Measurements from ENCODE around the gene LIN9. TPM values are rescaled to one million over a fixed set of nuclear protein-coding genes. Genes with fewer than 3 reads are reported as not detected.

The LIN9 gene
- total and polyA plus RNA-seq, 2 of the 13 experiments (the other 11 are each of a cell fraction or from before 2014, with no cell fraction given) = 3.0 to 10.0 TPM

DNA sequence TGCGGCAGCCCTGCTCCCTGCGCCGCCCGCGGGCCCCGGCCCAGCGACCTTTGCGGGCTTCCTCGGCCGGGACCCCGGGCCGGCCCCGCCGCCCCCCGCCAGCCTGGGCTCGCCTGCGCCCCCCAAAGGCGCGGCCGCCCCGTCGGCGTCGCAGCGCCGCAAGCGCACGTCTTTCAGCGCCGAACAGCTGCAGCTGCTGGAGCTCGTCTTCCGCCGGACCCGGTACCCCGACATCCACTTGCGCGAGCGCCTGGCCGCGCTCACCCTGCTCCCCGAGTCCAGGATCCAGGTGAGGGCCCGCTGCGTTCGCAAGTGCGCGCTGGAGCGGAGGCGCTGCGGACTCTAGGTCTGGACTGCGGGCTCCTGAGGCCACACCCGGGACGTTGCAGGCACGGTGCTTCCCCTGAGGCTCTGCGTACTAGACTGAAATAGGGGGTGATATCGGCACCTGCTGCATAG is 85.1 kb downstream of the LIN9 start (continued):
- TF ChIP-seq FOXK1 (CRISPR knock-in tag; IDR thresholded peaks at IDR 0.05; ENCODE audit: borderline replicate concordance, low read depth) (no peak), RBFOX2 (IDR thresholded peaks at IDR 0.05; ENCODE audit: low read depth, low read length) (no peak; the same call in 1 of the 2 replicates), ZNF326 (CRISPR knock-in tag; IDR thresholded peaks at IDR 0.05; ENCODE audit: borderline replicate concordance) (no peak), PHF20 (CRISPR knock-in tag; IDR thresholded peaks at IDR 0.05) (no peak), MZF1 (CRISPR knock-in tag; IDR thresholded peaks at IDR 0.05; ENCODE audit: borderline replicate concordance) (no peak), ZNF263 (CRISPR knock-in tag; IDR thresholded peaks at IDR 0.05) (no peak), TCF7L2 (IDR thresholded peaks at IDR 0.05; ENCODE audit: low read depth, low read length) (no peak), ZNF761 (CRISPR knock-in tag; conservative IDR thresholded peaks at IDR 0.05) (no peak), ZNF232 (CRISPR knock-in tag; IDR thresholded peaks at IDR 0.05; ENCODE audit: borderline replicate concordance) (no peak), PBX3 (CRISPR knock-in tag; IDR thresholded peaks at IDR 0.05; ENCODE audit: borderline replicate concordance) (no peak), KLF11 (CRISPR knock-in tag; IDR thresholded peaks at IDR 0.05) (no peak), E2F5 (CRISPR knock-in tag; conservative IDR thresholded peaks at IDR 0.05) (no peak), TBX2 (CRISPR knock-in tag; IDR thresholded peaks at IDR 0.05; ENCODE audit: borderline replicate concordance) (no peak), JUNB (CRISPR knock-in tag; IDR thresholded peaks at IDR 0.05; ENCODE audit: borderline replicate concordance) (no peak), SATB2 (CRISPR knock-in tag; IDR thresholded peaks at IDR 0.05) (no peak), SNAPC2 (CRISPR knock-in tag; IDR thresholded peaks at IDR 0.05) (no peak), HNRNPK (IDR thresholded peaks at IDR 0.05; ENCODE audit: low read depth, low read length, poor library complexity, severe bottlenecking) (no peak), RXRA (CRISPR knock-in tag; IDR thresholded peaks at IDR 0.05) (no peak), IRF2 (CRISPR knock-in tag; IDR thresholded peaks at IDR 0.05) (no peak)
- TF ChIP-seq, protein P1, sequence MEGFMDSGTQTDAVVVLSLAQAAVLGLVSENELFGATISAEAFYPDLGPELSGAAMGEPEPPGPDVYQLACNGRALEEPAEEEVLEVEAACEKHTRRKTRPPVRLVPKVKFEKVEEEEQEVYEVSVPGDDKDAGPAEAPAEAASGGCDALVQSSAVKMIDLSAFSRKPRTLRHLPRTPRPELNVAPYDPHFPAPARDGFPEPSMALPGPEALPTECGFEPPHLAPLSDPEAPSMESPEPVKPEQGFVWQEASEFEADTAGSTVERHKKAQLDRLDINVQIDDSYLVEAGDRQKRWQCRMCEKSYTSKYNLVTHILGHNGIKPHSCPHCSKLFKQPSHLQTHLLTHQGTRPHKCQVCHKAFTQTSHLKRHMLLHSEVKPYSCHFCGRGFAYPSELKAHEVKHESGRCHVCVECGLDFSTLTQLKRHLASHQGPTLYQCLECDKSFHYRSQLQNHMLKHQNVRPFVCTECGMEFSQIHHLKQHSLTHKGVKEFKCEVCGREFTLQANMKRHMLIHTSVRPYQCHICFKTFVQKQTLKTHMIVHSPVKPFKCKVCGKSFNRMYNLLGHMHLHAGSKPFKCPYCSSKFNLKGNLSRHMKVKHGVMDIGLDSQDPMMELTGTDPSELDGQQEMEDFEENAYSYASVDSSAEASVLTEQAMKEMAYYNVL (CRISPR knock-in tag; IDR thresholded peaks at IDR 0.05; ENCODE audit: borderline replicate concordance) = no peak
- TF ChIP-seq, protein P2, sequence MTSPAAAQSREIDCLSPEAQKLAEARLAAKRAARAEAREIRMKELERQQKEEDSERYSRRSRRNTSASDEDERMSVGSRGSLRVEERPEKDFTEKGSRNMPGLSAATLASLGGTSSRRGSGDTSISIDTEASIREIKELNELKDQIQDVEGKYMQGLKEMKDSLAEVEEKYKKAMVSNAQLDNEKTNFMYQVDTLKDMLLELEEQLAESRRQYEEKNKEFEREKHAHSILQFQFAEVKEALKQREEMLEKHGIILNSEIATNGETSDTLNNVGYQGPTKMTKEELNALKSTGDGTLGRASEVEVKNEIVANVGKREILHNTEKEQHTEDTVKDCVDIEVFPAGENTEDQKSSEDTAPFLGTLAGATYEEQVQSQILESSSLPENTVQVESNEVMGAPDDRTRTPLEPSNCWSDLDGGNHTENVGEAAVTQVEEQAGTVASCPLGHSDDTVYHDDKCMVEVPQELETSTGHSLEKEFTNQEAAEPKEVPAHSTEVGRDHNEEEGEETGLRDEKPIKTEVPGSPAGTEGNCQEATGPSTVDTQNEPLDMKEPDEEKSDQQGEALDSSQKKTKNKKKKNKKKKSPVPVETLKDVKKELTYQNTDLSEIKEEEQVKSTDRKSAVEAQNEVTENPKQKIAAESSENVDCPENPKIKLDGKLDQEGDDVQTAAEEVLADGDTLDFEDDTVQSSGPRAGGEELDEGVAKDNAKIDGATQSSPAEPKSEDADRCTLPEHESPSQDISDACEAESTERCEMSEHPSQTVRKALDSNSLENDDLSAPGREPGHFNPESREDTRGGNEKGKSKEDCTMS (CRISPR knock-in tag; conservative IDR thresholded peaks at IDR 0.05) = no peak
- TF ChIP-seq, protein P3, sequence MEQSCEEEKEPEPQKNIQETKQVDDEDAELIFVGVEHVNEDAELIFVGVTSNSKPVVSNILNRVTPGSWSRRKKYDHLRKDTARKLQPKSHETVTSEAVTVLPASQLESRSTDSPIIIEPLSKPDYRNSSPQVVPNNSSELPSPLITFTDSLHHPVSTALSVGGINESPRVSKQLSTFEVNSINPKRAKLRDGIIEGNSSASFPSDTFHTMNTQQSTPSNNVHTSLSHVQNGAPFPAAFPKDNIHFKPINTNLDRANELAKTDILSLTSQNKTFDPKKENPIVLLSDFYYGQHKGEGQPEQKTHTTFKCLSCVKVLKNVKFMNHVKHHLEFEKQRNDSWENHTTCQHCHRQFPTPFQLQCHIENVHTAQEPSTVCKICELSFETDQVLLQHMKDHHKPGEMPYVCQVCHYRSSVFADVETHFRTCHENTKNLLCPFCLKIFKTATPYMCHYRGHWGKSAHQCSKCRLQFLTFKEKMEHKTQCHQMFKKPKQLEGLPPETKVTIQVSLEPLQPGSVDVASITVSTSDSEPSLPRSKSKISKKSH (CRISPR knock-in tag; IDR thresholded peaks at IDR 0.05; ENCODE audit: borderline replicate concordance) = no peak
